GM19438 (cell line): ENCODE results near the gene CFI.
"Not testable (repeated sequence)": the region's sequence is repeated elsewhere in the genome, so short reads cannot be mapped to it uniquely, and the experiment has no call there.

Experiments used
- ATAC-seq: cut with Tn5 transposase; IDR thresholded peaks from one replicate; pipeline ENCODE4 v1.9.1; 2021; ENCODE audit warnings: low read depth; ENCODE audit not compliant: unreplicated experiment

Gene CFI

GRCh38 chr4:109801099-109801789 lies 555 bp downstream of the CFI start:
- no peak for ATAC-seq

DNA sequence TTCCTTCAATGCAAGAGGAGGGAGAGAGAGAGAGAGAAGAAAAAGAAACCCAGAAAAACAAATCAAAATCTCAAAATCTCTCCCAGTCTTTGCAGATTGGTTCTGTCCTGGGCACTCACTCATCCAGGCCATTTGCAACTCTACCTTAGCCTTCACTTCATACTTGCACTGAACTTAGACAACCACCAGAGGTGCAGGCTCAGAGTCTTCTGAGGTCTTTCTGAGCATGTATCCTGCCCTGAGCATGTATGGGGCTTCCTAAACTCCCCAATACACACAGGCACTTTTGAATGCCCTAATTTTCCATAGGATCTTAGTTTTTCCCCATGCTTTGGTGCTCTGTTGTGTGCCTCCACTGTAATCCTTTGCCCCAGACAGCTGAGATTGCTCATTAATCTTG lies 2.9 kb downstream of the CFI start:
- ATAC-seq: no peak

DNA sequence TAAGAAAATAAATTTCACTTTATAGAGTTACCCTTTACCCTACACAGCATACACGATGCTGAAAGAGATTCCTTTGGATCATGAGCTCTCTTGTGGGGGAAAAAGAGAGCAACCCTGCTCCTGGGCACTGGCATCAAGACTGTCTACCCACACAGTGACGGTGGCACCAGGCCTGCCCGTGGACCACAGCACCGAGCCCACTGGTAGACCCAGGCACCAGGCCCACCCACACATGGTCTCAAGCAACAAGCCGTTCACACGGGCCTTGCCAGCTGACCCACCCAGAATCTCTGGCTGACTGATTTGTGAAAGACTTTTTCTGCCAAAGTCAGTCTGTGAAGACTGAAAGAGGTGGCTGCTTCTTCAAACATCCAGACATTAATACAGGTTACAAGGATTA lies 6.7 kb downstream of the CFI start:
- ATAC-seq: no peak

DNA sequence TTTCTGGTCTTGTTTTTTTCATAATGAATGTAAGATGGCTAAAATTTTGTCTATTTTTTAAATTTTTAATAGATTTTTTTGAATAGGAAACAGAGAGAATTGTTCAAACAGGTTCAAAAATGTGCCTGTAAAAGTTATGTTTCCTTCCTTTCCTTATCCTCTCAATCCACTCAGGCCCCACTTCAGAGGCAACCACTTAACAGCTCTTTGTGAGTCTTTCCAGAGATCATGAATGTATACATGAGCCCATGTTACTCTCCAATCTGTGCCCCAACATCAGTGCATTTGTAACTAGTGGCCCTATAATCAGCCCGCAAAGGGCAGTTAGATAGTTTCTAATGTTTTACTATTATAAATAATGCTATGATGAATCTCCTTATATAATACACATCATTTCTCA lies 14.0 kb downstream of the CFI start:
- ATAC-seq: no peak

GRCh38 chr4:109786846-109787245 lies 15.0 kb downstream of the CFI start:
- ATAC-seq: no peak

GRCh38 chr4:109782092-109782491 lies 19.7 kb downstream of the CFI start:
- not testable (repeated sequence) for ATAC-seq

- ATAC-seq: no peak
Observed at GRCh38 chr4:109764789-109765402, 36.9 kb downstream of the CFI start.

- ATAC-seq: no peak
Observed at GRCh38 chr4:109764376-109764775, 37.4 kb downstream of the CFI start.

- no peak for ATAC-seq
Observed at GRCh38 chr4:109760682-109761081, 41.1 kb downstream of the CFI start.

GRCh38 chr4:109755656-109756055 lies 46.1 kb downstream of the CFI start:
- no peak for ATAC-seq

GRCh38 chr4:109754093-109754857 lies 47.5 kb downstream of the CFI start:
- no peak for ATAC-seq

- ATAC-seq: no peak
Observed at GRCh38 chr4:109752525-109752924, 49.3 kb downstream of the CFI start.

DNA sequence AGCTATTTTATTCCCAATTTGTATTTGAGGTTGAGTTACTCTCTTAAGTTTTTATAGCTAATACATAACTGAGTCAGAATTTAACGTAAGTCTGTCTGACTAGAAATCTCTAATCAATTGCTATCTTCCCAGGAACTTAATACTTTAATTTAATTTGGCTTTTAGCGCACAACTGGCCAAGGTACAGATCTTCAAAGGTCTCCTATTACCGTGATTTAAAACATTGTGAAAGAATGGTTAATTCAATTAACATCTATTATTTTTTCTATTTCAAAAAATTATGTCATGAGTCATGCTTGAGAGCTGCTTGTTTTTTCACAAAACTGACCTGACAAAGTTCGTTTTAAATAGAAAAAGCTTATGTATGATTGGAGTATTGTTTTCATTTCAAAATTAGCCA lies 49.9 kb downstream of the CFI start:
- ATAC-seq: no peak

DNA sequence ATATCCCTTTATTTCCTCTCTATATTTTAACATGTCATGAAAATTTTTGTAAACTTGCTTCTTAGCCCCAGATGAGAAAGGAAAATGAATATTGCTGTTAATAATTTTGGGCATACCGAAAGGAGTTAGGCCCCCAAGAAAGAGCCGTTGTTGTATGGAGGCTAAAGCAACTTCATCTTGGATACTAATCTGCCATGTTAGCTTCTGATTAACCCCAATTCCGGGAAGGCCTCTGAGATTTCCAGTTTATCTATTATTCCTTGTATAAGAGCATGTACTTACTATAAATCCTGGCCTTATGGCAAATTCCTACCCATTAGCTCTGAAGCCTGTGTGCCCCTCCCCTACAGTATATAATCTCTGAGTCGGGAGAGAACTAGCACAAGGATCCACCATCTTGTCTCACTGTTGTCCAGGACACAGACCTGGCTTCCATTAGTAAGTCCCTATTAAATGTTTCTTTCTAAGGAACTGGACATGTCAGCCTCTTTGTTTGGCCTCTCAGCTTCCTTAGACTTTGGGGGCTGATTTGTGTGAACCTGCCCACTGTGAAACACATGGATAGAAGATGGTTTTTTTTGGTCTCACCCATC lies 51.1 kb downstream of the CFI start:
- ATAC-seq: no peak

- ATAC-seq: no peak
Observed at GRCh38 chr4:109749388-109750082, 52.3 kb downstream of the CFI start.

DNA sequence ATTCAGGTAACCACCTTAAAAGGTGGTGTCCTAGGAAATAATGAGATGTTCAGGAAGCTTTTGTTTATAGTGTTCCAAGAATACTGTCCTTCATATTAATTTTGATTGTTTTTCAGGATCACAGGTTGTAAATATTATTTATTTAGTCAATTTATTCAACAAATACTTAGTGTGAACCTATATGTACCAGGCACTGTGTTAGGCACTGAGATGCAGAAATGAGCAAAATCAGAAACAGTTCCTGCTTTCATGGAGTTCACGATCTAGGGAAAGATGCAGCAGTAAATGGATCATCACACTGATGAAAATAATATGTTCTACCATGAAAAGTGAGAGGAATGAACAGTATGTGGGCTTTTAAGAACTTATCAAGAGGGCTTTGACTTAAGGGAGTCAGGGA lies 53.7 kb downstream of the CFI start:
- no peak for ATAC-seq

- ATAC-seq: no peak
Observed at GRCh38 chr4:109746728-109747127, 55.1 kb downstream of the CFI start.

DNA sequence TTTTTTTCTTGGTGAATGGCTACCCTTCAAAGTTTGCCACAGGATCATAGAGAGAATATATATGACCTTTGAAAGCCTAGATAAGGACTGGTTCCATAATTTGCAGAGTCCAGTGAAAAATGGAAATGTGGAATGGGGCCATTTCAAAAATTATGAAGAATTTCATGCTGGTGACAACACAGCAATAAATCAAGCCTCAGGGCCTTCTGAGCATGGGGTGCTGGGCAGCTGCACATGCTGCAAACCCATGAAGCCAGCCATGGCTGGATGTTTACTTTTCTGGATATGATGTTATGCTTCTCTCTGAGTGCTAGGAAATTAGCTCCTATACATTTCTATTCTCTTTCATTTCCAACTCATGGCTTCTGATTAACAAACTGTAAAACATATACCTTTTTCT lies 56.0 kb downstream of the CFI start:
- no peak for ATAC-seq

- ATAC-seq: no peak
Observed at GRCh38 chr4:109739547-109739946, 62.3 kb downstream of the CFI start.

- no peak for ATAC-seq
Observed at GRCh38 chr4:109738104-109738872, 63.5 kb downstream of the CFI start.
